ENCODE data around the gene TIMMDC1.

DNA sequence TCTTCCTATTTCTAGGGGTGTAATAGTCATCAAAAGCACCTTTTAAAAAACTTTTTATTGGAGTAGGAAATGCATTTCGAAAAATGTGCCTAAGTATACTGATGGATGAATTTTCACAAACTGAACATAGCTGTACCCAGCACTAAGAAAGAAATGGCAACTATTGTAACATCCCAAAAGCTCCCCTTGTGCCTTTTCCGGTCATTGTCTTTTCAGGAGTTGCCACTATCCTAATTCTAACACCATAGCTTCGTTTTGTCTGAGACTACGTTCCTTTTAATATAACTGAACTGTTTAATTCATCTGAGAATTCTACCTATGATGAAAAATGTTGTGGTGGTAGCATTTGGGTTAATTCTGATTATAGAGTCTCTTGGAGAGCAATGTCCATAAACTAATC, 1.9 kb downstream of the TIMMDC1 start:
- no peak for TF ChIP-seq SUZ12 (IDR thresholded peaks at IDR 0.05; ENCODE audit: extremely low read depth, insufficient read depth, insufficient read length)
- no peak for TF ChIP-seq ZNF274 (IDR thresholded peaks at IDR 0.05; ENCODE audit: low read depth, low read length)
- TF ChIP-seq YY1 (IDR thresholded peaks at IDR 0.05; ENCODE audit: insufficient read depth, insufficient read length) = no peak

Data from NT2/D1 (cell line).